Measurements from ENCODE around the gene ADGRV1.
"Not testable (repeated sequence)": the region's sequence is repeated elsewhere in the genome, so short reads cannot be mapped to it uniquely, and the experiment has no call there.

ADGRV1 gene

GRCh38 chr5:91016954-91017700 is 458.5 kb downstream of the ADGRV1 start:
- no peak for DNase-seq

GRCh38 chr5:91018200-91018599 is 459.6 kb downstream of the ADGRV1 start:
- DNase-seq, result no peak

GRCh38 chr5:91018712-91019371 is 460.2 kb downstream of the ADGRV1 start:
- DNase-seq, result no peak

DNA sequence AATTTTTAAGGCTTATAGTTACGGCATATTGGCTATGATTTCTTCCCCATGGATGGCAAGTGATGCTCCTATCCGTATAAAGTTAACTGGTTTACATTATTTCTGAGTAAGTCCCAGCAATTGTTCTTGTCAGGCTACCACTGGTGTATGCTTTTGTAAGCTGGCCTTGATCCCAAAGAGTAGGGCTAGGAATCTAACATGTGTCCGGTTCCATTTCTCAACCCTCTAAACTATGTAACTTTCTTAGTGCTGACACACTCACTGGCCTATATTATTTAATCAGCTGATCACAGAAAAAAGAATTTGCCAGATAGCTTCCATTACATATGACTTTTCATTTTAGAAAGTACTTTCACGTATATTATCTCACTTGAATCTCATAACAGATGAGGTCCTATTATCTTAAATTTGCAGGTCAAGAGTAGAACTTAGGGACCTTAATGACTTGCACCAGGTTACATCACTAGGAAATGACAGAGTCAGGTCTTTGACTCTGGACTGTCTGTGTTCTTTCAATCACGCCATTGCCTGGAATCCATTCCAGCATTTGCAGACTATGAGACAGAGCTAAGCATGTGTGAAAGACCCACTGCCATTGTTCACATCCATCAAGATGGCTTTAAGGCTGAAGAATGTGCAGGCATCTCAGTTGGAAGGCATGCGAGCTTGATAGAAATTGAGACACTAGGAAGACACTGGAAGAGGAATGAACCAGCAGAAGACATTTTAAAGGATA is 461.6 kb downstream of the ADGRV1 start:
- DNase-seq, result no peak

DNA sequence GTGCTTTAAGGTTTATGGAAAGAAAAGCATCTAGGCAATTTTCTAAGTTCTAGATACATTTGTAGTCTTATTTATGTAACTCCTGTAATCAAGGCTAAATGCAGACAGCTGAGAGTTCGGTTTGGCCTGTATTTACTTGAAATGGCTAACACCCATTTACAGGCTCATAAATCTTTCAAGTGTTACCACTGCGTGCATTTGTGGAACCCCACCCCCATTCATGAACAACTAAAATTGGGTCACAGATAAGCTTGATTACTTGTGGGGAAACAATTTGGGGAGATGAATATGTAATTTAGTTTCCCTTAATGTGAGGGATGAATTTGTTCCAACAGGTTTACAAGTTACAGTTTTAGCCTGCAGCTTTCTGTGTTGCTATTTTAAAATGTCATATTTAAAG is 463.9 kb downstream of the ADGRV1 start:
- DNase-seq, result no peak

- no peak for DNase-seq
Measured at GRCh38 chr5:91024206-91024605, 465.6 kb downstream of the ADGRV1 start.

DNA sequence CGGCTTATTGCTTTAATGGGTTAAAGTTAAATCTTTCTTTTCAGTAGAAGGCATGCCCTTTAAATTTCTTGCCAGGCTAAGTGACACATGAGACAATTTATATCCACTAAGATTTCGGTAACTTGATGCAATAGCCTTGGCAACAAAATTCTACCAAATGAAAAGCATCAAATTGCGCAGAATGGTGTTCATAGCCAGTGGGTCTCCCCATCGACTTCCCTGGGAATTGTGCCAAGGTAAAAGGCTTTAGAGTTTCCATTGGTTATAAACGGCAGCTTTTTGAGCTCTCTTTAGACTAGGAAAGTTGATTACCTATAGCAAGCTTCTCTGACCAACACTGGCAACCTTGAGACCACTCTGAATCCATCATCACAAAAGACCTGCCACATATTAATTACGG is 466.1 kb downstream of the ADGRV1 start:
- DNase-seq, result no peak

DNA sequence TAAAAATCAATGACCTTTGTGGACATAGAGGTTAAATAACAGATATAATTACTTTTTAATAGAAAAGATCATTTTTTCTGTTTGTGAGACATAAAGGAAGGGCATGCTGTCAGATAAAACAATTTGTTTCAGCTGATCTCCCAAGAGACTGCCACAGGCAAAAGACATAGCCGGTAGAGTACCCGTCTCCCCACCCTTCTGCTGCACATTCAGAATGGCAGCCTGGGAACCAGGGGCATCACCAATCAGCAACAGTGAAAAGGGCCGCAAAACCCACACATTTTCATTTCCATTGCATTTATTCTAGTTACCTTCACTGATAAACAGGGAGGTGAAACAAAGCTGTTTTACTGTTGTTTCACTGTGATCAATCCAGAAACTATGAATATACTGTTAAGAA is 466.9 kb downstream of the ADGRV1 start:
- no peak for DNase-seq

DNA sequence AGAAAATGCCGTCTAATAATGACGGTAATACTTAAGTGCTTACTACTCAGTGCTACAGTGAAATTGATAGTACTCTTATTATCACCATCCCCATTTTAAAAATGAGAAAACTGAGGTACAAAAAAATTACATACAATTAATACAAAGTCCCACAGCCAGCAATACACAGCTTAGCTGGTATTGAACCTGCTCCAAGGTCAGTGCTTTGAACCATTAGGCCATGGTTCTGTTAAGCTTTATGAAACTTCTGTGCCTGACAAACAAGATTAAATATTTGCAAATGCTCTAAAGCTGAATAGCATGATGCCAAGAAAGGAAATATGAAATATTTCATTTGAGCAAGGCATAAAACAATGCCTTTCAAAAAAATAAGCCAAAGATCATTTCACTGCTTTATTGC is 467.4 kb downstream of the ADGRV1 start:
- no peak for DNase-seq

DNA sequence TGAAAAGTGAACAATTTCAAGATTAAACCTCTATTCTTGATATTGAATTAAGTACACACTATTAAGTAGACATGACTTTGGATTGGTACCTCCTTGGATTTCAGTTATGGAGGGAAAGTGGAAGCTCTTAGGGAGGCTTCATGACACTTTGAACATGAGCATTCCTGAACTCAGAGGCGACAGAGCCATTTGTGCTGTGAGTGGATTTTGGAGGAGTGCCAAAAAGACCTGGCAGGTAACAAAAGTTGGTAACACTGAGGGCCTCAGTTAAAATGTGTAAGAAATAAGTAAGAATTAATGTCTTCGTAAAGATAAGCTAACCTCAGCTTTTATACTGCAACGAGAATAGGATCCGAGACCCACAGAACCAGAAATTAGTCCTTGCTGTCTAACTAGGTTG is 467.9 kb downstream of the ADGRV1 start:
- DNase-seq, result no peak

GRCh38 chr5:91027405-91028139 is 469.0 kb downstream of the ADGRV1 start:
- no peak for DNase-seq

DNA sequence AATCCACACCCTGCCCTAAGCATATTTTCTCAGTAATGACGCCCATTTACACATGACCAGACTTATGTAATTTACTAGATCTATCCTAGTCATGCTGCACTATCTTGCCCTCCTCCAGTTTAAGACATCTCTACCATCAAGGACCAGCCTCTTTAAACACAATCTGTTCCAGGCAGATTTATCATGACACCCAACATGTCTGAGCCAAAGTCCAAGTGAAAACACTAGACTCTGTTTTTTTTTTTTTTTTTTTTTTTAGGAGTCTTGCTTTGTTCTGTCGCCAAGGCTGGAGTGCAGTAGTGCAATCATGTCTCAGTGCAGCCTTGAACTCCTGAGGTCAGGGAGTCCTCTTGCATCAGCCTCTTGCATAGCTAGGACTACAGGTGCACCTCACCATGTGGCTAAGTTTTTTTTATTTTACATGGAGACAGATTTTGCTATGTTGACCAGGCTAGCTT is 469.9 kb downstream of the ADGRV1 start:
- DNase-seq, result no peak

DNA sequence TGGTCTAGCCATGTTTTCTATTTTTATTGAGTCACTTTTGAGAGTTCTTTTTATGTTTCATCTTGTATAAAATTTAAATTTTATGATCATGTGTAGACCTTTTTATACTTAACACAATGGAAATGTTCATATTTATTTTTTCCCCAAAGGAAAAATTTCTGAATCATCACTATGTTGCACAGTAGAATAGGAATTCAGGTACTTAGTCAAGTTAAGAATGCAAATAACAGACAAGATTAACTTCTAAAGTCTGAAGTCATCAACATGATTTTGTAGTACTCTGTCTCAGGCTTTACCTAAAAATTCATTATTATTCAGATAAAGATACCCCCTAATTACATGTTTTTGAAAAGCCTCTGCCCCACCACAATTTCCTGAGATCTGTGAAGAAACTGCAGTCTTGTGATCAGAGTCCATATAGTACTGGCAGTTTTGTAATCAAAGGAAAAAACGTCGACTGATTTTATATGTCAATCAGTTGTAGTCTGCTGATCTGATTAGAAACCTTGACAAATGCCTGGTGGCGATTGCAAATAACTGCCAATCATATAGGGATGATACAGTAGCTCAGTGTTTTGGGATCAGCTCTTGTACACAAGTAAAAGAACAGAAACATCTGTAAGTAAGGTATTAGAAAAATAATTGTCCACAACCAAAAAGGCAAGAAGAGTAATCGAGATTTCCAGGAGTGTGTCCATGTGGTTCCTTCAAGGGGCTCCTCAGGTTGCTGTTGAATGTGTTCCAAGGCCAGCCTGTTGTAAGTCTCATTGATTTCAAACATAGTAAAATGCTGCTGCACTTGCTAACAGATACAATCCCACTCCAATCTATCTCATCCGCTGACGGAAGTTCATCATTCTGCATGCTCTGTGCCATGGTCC is 472.2 kb downstream of the ADGRV1 start:
- DNase-seq, result no peak

DNA sequence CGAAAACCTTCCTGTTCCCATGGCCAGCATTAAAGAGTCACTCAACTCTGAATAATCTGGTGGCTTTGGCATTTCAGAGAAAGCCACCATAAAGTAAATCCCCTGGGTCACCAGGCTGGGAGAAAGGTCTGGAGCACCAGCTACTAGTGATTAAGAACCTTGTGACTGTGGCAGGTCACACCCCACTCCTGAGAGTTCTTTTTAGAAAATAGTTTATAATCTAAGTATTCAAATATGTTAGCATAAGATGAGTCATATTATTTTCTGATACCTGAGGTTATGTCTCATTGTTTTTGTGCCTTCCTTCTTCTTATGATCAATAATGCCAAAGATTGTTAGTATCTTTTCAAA is 472.8 kb downstream of the ADGRV1 start:
- DNase-seq, result no peak

DNA sequence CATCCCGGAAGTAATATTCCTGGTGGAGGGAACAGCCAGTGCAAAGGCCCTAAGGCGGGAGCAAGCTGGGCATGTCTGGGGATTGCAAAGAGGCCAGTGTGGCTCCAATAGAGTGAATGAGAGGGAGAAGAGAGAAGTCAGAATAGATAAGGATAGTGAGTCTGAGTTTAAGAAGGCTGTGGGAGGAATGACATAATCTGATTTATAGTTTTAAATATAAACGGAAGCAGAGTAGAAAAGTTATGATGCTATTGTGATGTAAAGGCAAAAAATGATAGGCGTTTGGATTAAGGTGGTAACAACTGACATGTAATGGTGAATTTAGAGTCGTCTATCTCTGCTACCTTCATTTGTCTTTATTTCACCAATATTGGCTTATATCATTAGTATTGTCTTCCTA is 473.5 kb downstream of the ADGRV1 start:
- DNase-seq, result no peak

DNA sequence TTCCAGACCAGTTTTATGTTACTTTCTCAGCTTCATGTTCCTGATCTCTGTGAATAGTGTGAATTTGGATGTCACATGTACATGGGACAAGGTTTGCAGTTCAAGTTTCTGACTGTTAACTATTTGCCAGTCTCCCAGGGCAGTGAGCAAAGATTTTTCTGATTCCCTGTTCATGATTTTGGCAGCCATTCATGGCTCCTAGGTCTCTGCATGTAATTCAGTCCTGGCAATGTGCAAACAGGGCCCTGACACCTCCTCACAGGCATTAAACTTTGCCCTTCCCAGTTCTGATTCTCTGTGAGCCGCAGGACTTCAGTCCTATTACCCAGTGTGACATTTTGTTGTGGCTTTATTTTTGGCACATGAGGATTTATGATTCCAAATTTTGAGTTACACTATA is 474.8 kb downstream of the ADGRV1 start:
- no peak for DNase-seq

DNA sequence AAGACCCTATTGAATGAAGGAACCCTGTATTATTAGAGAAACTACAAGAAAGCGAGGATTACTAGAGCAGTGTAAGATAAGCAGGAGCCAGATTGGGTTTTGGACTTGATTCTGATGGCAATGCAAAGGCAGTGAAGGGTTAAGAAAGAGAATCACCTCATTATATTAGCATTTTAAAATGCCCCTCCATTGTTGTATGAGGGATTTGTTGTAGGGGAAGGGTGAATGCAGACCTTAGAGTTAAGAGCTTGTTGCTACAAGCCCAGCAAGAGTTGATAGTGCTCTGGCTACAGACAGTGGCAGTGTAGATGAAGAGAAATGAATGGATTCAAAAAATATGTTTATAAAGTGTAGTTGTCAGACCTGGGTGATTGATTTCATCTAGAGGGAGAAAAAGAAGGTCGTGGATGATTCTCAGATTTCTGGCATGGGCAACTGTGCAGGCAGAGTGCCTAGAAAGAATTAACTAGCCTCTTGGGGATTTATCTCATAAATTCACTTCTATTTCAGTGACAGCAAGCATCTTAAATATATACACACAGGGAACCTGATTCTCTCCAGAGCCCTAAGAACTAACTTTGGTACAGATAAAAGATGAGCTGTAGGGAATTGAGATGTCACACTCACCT is 479.7 kb downstream of the ADGRV1 start:
- DNase-seq, result peak; percentile 94

DNA sequence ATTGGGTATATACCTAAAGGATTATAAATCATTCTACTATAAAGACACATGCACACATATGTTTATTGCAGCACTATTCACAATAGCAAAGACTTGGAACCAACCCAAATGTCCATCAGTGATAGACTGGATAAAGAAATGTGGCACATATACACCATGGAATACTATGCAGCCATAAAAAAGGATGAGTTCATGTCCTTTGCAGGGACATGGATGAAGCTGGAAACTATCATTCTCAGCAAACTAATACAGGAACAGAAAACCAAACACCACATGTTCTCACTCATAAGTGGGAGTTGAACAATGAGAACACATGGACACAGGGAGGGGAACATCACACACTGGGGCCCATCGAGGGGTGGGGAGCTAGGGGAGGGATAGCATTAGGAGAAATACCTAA is 482.5 kb downstream of the ADGRV1 start:
- DNase-seq, result not testable (repeated sequence)

GRCh38 chr5:91042247-91042935 is 483.8 kb downstream of the ADGRV1 start:
- DNase-seq, result no peak

GRCh38 chr5:91042936-91043255 is 484.3 kb downstream of the ADGRV1 start:
- no peak for DNase-seq

- DNase-seq, result no peak
Measured at GRCh38 chr5:91048073-91048472, 489.5 kb downstream of the ADGRV1 start.
